HCT116 (cell line): Measurements from ENCODE around the gene NEMP1. TPM values are rescaled to one million over a fixed set of nuclear protein-coding genes. Genes with fewer than 3 reads are reported as not detected.

Experiments used
- ATAC-seq: fragments of 200-7000 bp; cut with Tn5 transposase; 2 replicates; pipeline ENCODE4 v1.9.1; 2020; ENCODE audit warnings: mild to moderate bottlenecking, moderate library complexity
- BruUV-seq: library from RNA; stranded (reverse); fragments of 400-500 nt; replicated peaks from 2 replicates; lab custom pipeline; 2021; lab: Mats Ljungman, UMichigan
- CTCF ChIA-PET: fragments of 300-600 bp; sonication (Branson Sonifier 250); formaldehyde crosslinking; loops from one replicate; lab custom pipeline; 2021; ENCODE audit warnings: antibody characterized with exemption; lab: Charles Lee
- POLR2A ChIA-PET: fragments of 300-600, 350-600 bp; sonication (Branson Sonifier 250); formaldehyde crosslinking; loops from one replicate; lab custom pipeline; 2021; ENCODE audit warnings: antibody characterized with exemption; lab: Charles Lee
- RAD21 ChIA-PET, 2 experiments: fragments of 300-600 bp; sonication (Branson Sonifier 250); formaldehyde crosslinking; loops; one replicate each; lab custom pipeline; 2023; ENCODE audit warnings: low total read pairs in 2 of 2; ENCODE audit not compliant: uncharacterized antibody in 2 of 2, unreplicated experiment in 2 of 2, low non-redundant PET in 1 of 2; lab: Charles Lee
- DNase-seq: peaks from one replicate; pipeline ENCODE4 v3.0.0-alpha.2; 2010; ENCODE audit warnings: low read depth, low spot score
- H2AFZ ChIP-seq: fragments of 200-600 bp; shearing (Covaris generic), sonication (generic); 2 replicates; pipeline ENCODE4 v1.6.1; 2017; ENCODE audit warnings: low read depth, mixed run types, mixed read lengths, antibody characterized with exemption, low read length; ENCODE audit not compliant: poor library complexity, severe bottlenecking
- H3K27ac ChIP-seq: 2 replicates; pipeline ENCODE4 v1.5.1; 2012; ENCODE audit warnings: low read depth, low read length
- H3K27me3 ChIP-seq: fragments of 200-600 bp; sonication (generic); 2 replicates; pipeline ENCODE4 v1.6.1; 2016; ENCODE audit warnings: mixed run types, low read length, mixed read lengths; ENCODE audit not compliant: insufficient read depth
- H3K36me3 ChIP-seq, 2 experiments: fragments of 200-500 bp in 1 of 2; fragments of 200-600 bp in 1 of 2; sonication (Bioruptor generic) in 1 of 2; sonication (generic) in 1 of 2; 2 replicates each; pipeline versions ENCODE4 v1.5.1 to v1.6.1; 2014 to 2016; ENCODE audit warnings: low read length in 2 of 2, inconsistent platforms in 1 of 2, mixed read lengths in 1 of 2, mixed run types in 1 of 2; ENCODE audit not compliant: insufficient read depth in 2 of 2, control insufficient read depth in 1 of 2
- H3K4me1 ChIP-seq, 2 experiments: fragments of 200-600 bp in 1 of 2; sonication (generic) in 1 of 2; 2 replicates each; pipeline versions ENCODE4 v1.5.1 to v1.6.1; 2012 to 2017; ENCODE audit warnings: low read length in 2 of 2, inconsistent platforms in 1 of 2, mild to moderate bottlenecking in 1 of 2, mixed read lengths in 1 of 2, mixed run types in 1 of 2, moderate library complexity in 1 of 2; ENCODE audit not compliant: insufficient read depth in 2 of 2, control insufficient read depth in 1 of 2
- H3K4me2 ChIP-seq: fragments of 200-600 bp; sonication (generic); 2 replicates; pipeline ENCODE4 v1.6.1; 2017; ENCODE audit warnings: mixed run types, low read length, mixed read lengths
- H3K4me3 ChIP-seq, 2 experiments: fragments of 200-600 bp in 1 of 2; sonication (generic) in 1 of 2; replicated peaks in 1 of 2; 2 replicates each; pipeline ENCODE4 v1.5.1; 2011 to 2016; ENCODE audit warnings: low read length in 2 of 2, control low read depth in 1 of 2, low read depth in 1 of 2, mild to moderate bottlenecking in 1 of 2, mixed read lengths in 1 of 2, mixed run types in 1 of 2
- H3K79me2 ChIP-seq: fragments of 200-600 bp; sonication (generic); 2 replicates; pipeline ENCODE4 v1.6.1; 2017; ENCODE audit warnings: mild to moderate bottlenecking, mixed run types, low read length, moderate library complexity, mixed read lengths; ENCODE audit not compliant: insufficient read depth
- H3K9ac ChIP-seq: fragments of 200-600 bp; sonication (generic); 2 replicates; pipeline ENCODE4 v1.6.1; 2016; ENCODE audit warnings: low read length, mixed read lengths
- H3K9me2 ChIP-seq: fragments of 200-600 bp; sonication (generic), shearing (Covaris generic); 2 replicates; pipeline ENCODE4 v1.6.1; 2017; ENCODE audit warnings: mixed run types, mild to moderate bottlenecking, moderate library complexity; ENCODE audit not compliant: insufficient read depth
- H3K9me3 ChIP-seq, 2 experiments: fragments of 200-500 bp in 1 of 2; fragments of 200-600 bp in 1 of 2; sonication (Bioruptor generic) in 1 of 2; sonication (generic) in 1 of 2; 2 replicates each; pipeline ENCODE4 v1.6.1; 2014 to 2017; ENCODE audit warnings: low read length in 2 of 2, mixed read lengths in 2 of 2, inconsistent platforms in 1 of 2, low read depth in 1 of 2, mild to moderate bottlenecking in 1 of 2, mixed run types in 1 of 2, moderate library complexity in 1 of 2; ENCODE audit not compliant: control insufficient read depth in 1 of 2, insufficient read depth in 1 of 2
- H4K20me1 ChIP-seq: fragments of 200-600 bp; sonication (generic), shearing (Covaris generic); 2 replicates; pipeline ENCODE4 v1.6.1; 2017; ENCODE audit warnings: mixed run types, mild to moderate bottlenecking, moderate library complexity; ENCODE audit not compliant: insufficient read depth
- ATF3 ChIP-seq: IDR thresholded peaks from 2 replicates; pipeline ENCODE4 v1.6.1; 2012
- CEBPB ChIP-seq: IDR thresholded peaks from 2 replicates; pipeline ENCODE4 v1.6.1; 2012; ENCODE audit warnings: low read depth
- FOSL1 ChIP-seq: IDR thresholded peaks from 2 replicates; pipeline ENCODE4 v1.6.1; 2012; ENCODE audit warnings: low read depth
- MAX ChIP-seq: IDR thresholded peaks from 2 replicates; pipeline ENCODE4 v1.6.1; 2012
- POLR2AphosphoS5 ChIP-seq: IDR thresholded peaks from 2 replicates; pipeline ENCODE4 v1.6.1; 2011; ENCODE audit warnings: mild to moderate bottlenecking, low read depth, low read length, moderate library complexity
- REST ChIP-seq: IDR thresholded peaks from 2 replicates; pipeline ENCODE4 v1.6.1; 2012; ENCODE audit warnings: low read depth
- SP1 ChIP-seq: IDR thresholded peaks from 2 replicates; pipeline ENCODE4 v1.6.1; 2012; ENCODE audit warnings: low read depth
- TCF7L2 ChIP-seq: IDR thresholded peaks from 2 replicates; pipeline ENCODE4 v1.7.0; 2011; ENCODE audit warnings: borderline replicate concordance, inconsistent platforms; ENCODE audit not compliant: insufficient read depth, insufficient read length; ENCODE audit errors: extremely low read depth
- YY1 ChIP-seq: IDR thresholded peaks from 2 replicates; pipeline ENCODE4 v1.6.1; 2011; ENCODE audit warnings: low read length, low read depth, moderate library complexity, mild to moderate bottlenecking; ENCODE audit not compliant: insufficient replicate concordance; ENCODE audit errors: extremely low read depth
- ZFX ChIP-seq: fragments of 450-650 bp; IDR thresholded peaks from 2 replicates; pipeline ENCODE4 v1.6.1; 2017
- ZNF274 ChIP-seq: fragments of 200-500 bp; sonication (Bioruptor generic); IDR thresholded peaks from 2 replicates; pipeline ENCODE4 v1.6.1; 2014; ENCODE audit warnings: mild to moderate bottlenecking, low read depth, low read length, inconsistent platforms
- intact Hi-C: fragments of 100-400 bp; cut with micrococcal nuclease; formaldehyde crosslinking; loops from 2 replicates; pipeline ENCODE4 v1.10.0; 2022
- total RNA-seq: library from RNA; stranded (reverse); gene quantifications from one replicate; pipeline ENCODE4 v1.2.1, GENCODE V29; 2021; ENCODE audit not compliant: unreplicated experiment

NEMP1 gene
- total RNA-seq, 1 experiment from 2014 or later: 35.2 TPM

GRCh38 chr12:57037264-57037663 is 41.3 kb downstream of the NEMP1 start:
- no peak for ATAC-seq
- BruUV-seq: no TSS peak
- intact Hi-C loops: no loop called here
- H3K79me2 ChIP-seq: no peaks in the 10 kb centered on the region
- TF ChIP-seq YY1 (no peak), TCF7L2 (no peak), ZNF274 (no peak), CEBPB (no peak), REST (no peak), SP1 (no peak)
- DNase-seq: no peak
- H3K36me3 ChIP-seq: no peaks in the 10 kb centered on the region
- POLR2A ChIA-PET: no interaction called here
- RAD21 ChIA-PET: no interaction called here
- no peak overlapping the region for H3K9ac ChIP-seq
- H3K9me2 ChIP-seq: no peaks in the 10 kb centered on the region
- H3K4me2 ChIP-seq: no peak overlapping the region
- peaks cover 0 to 4% of the 10 kb centered on the region in 2 experiments; a peak in 1 of 4 replicates for H3K4me1 ChIP-seq
- H2AFZ ChIP-seq: no peak overlapping the region
- no peak overlapping the region for H3K27ac ChIP-seq
- H3K27me3 ChIP-seq: peaks cover 14% of the 10 kb centered on the region; the same call in 1 of the 2 replicates
- CTCF ChIA-PET: no interaction called here
- no peak overlapping the region for H3K4me3 ChIP-seq
- H4K20me1 ChIP-seq: no peaks in the 10 kb centered on the region
- H3K9me3 ChIP-seq: no peaks in the 10 kb centered on the region

DNA sequence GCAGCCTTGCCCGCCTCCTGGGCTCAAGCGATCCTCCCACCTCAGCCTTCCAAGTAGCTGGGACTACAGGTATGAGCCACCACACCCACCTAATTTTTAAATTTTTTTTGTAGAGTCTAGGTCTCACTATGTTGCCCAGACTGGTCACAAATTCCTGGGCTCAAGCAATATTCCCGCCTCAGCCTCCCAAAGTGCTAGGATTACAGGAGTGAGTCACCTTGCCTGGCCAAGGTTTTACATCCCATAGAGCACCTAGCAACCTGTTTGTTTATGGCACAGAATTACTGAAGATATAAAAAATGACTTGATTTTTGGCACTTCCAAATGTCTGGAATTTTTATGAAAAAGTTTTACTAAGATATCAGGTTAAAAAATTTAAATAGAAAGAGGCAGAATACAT is 45.2 kb downstream of the NEMP1 start:
- H3K9me2 ChIP-seq: no peaks in the 10 kb centered on the region
- H3K4me3 ChIP-seq: no peak overlapping the region
- H3K79me2 ChIP-seq: no peaks in the 10 kb centered on the region
- H2AFZ ChIP-seq: no peak overlapping the region
- CTCF ChIA-PET: no interaction called here
- H3K27me3 ChIP-seq: no peaks in the 10 kb centered on the region
- intact Hi-C loops: no loop called here
- H3K9me3 ChIP-seq: no peaks in the 10 kb centered on the region
- DNase-seq (no peak), ATAC-seq (no peak)
- no peaks in the 10 kb centered on the region for H3K36me3 ChIP-seq
- POLR2A ChIA-PET: no interaction called here
- H3K9ac ChIP-seq: no peak overlapping the region
- H4K20me1 ChIP-seq: no peaks in the 10 kb centered on the region
- BruUV-seq: no TSS peak
- H3K27ac ChIP-seq: no peak overlapping the region
- peaks cover 12 to 17% of the 10 kb centered on the region in 2 experiments for H3K4me1 ChIP-seq
- RAD21 ChIA-PET: no interaction called here
- H3K4me2 ChIP-seq: no peak overlapping the region
- TF ChIP-seq SP1 (no peak), FOSL1 (no peak), POLR2AphosphoS5 (no peak), REST (no peak), ATF3 (no peak), MAX (no peak), ZFX (no peak)
